Kidney (tissue), 14 donors: ENCODE results near the gene SEH1L. TPM values are rescaled to one million over a fixed set of nuclear protein-coding genes. Genes with fewer than 3 reads are reported as not detected.
A peak's percentile ranks its signal among the peaks of the same experiment; 100 is the strongest.
"Not testable (repeated sequence)": the region's sequence is repeated elsewhere in the genome, so short reads cannot be mapped to it uniquely, and the experiment has no call there.

Source experiments
- DNase-seq, 5 donors: peaks; one replicate each; pipeline ENCODE4 v3.0.0-alpha.2; 2013 to 2020
- FAIRE-seq: peaks from 2 replicates; lab custom pipeline; 2012; peaks lifted over from hg19 to GRCh38; lab: Jason Lieb, UNC
- H3K27ac ChIP-seq, 2 donors: one replicate each; pipeline ENCODE4 v1.7.0; 2013; ENCODE audit warnings: low read depth in 2 of 2, low read length in 2 of 2, inconsistent platforms in 1 of 2
- H3K27me3 ChIP-seq: one replicate; pipeline ENCODE4 v1.7.1; 2013; ENCODE audit warnings: low read length, inconsistent platforms; ENCODE audit not compliant: control insufficient read depth, insufficient read depth
- H3K36me3 ChIP-seq, 3 donors: one replicate each; pipeline versions ENCODE4 v1.7.0 to v1.7.1; 2013; ENCODE audit warnings: low read length in 3 of 3, control low read depth in 1 of 3, inconsistent platforms in 1 of 3; ENCODE audit not compliant: insufficient read depth in 3 of 3, control insufficient read depth in 2 of 3
- H3K4me1 ChIP-seq, 3 donors: one replicate each; pipeline versions ENCODE4 v1.7.0 to v1.7.1; 2013; ENCODE audit warnings: low read length in 3 of 3, inconsistent platforms in 1 of 3, low read depth in 1 of 3; ENCODE audit not compliant: control insufficient read depth in 2 of 3, insufficient read depth in 2 of 3
- H3K4me3 ChIP-seq, 3 donors: one replicate each; pipeline versions ENCODE4 v1.7.0 to v1.8.1; 2013; ENCODE audit warnings: low read length in 3 of 3, control low read depth in 1 of 3, inconsistent platforms in 1 of 3
- H3K9ac ChIP-seq, 3 donors: one replicate each; pipeline versions ENCODE4 v1.7.0 to v1.7.1; 2013; ENCODE audit warnings: low read length in 3 of 3, control low read depth in 1 of 3, inconsistent platforms in 1 of 3
- H3K9me3 ChIP-seq, 3 donors: one replicate each; pipeline versions ENCODE4 v1.7.0 to v1.7.1; 2013; ENCODE audit warnings: low read length in 3 of 3, control low read depth in 1 of 3, inconsistent platforms in 1 of 3; ENCODE audit not compliant: control insufficient read depth in 2 of 3, insufficient read depth in 1 of 3
- intact Hi-C: fragments of 100-400 bp; cut with DNase I; formaldehyde crosslinking; loops from one replicate; pipeline ENCODE4 v1.11.1; 2022
- polyA plus RNA-seq: library from polyadenylated mRNA; stranded (reverse); fragments of 350-450 nt; fragmentation: Illumina TruSeq; extraction: RNeasy Lipid Tissue Mini Kit (QIAGEN cat#74804); gene quantifications from one replicate; pipeline ENCODE4 v1.2.3, GENCODE V29; 2014; ENCODE audit warnings: low read depth, low replicate concordance; ENCODE audit not compliant: insufficient read depth
- total RNA-seq: library from RNA; stranded (reverse); fragmentation: NEBNext Ultra II Directional; extraction: Animal tissue kit (Norgen Biotek cat#: 25700); gene quantifications from one replicate; pipeline ENCODE4 v1.2.1, GENCODE V29; 2021
- TF ChIP-seq, protein P1 (sequence below): IDR thresholded peaks from 3 replicates; pipeline ENCODE4 v1.5.1; 2012; ENCODE audit warnings: mild to moderate bottlenecking, moderate library complexity, borderline replicate concordance; ENCODE audit not compliant: insufficient read depth; ENCODE audit errors: extremely low read depth
- donor health status: control.
- donor health status: control.
- donor health status: control.
- donor health status: control.
- donor health status: control.
- donor health status: DM: yes; HTN: yes; CAD: no.
- donor health status: Normal renal cell carcinoma (clear cell type).

SEH1L gene
- total and polyA plus RNA-seq, 2 donors from 2014 or later = 15.8 to 43.3 TPM

DNA sequence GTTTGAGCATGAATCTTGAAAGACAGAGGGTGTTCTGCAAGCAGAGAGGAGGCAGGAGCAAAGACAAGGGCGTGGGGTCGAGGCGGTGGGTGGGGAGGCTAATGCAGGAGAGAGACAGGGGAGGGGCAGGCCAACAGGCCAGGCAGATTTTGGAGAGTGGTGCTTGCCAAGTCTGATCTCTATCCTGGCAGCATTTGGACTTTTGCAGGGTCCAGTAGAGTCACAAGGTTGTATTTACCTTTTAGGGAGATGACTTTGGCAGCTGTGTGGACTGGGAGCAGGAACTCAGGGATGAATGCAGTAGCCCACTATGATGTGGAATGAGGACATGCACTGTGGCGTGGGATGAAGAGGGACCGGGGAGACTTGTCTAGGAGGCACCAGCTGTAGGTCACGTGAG lies 27.7 kb downstream of the SEH1L start:
- H3K27me3 ChIP-seq = no peaks in the 10 kb centered on the region
- DNase-seq (no peak), FAIRE-seq (no peak)
- intact Hi-C loops = no loop called here
- no peak overlapping the region for H3K27ac ChIP-seq
- H3K9me3 ChIP-seq = no peaks in the 10 kb centered on the region
- peaks cover 13 to 19% (median 16%) of the 10 kb centered on the region in 3 donors for H3K36me3 ChIP-seq
- H3K9ac ChIP-seq = no peak overlapping the region
- H3K4me3 ChIP-seq = no peak overlapping the region
- TF ChIP-seq, protein P1, sequence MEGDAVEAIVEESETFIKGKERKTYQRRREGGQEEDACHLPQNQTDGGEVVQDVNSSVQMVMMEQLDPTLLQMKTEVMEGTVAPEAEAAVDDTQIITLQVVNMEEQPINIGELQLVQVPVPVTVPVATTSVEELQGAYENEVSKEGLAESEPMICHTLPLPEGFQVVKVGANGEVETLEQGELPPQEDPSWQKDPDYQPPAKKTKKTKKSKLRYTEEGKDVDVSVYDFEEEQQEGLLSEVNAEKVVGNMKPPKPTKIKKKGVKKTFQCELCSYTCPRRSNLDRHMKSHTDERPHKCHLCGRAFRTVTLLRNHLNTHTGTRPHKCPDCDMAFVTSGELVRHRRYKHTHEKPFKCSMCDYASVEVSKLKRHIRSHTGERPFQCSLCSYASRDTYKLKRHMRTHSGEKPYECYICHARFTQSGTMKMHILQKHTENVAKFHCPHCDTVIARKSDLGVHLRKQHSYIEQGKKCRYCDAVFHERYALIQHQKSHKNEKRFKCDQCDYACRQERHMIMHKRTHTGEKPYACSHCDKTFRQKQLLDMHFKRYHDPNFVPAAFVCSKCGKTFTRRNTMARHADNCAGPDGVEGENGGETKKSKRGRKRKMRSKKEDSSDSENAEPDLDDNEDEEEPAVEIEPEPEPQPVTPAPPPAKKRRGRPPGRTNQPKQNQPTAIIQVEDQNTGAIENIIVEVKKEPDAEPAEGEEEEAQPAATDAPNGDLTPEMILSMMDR = no peak
- H3K4me1 ChIP-seq = no peaks in the 10 kb centered on the region

DNA sequence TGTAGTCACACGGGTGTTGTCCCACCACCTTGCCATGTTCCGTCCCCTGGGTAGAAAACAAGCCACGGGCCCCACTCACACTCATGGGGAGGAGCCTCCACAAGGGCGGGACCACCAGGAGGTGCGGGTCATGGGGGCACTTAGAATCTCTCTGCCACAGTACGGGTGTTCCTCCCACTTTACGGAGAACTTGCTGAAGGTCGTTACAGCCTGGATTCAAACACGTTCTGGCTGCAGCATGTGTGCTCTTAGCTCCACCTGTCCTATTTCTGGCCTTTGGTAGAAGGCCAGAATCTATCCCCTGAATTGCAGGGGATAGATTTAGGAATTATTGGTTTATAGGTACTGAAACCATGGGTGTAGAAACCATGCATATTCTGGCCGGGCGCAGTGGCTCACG lies 28.5 kb downstream of the SEH1L start:
- TF ChIP-seq, protein P1 = no peak
- Histone ChIP-seq H3K27ac (no peak overlapping the region), H3K4me1 (no peaks in the 10 kb centered on the region), H3K27me3 (no peaks in the 10 kb centered on the region), H3K36me3 (peaks cover 13 to 19% (median 16%) of the 10 kb centered on the region in 3 donors), H3K4me3 (no peak overlapping the region), H3K9ac (no peak overlapping the region), H3K9me3 (no peaks in the 10 kb centered on the region)
- intact Hi-C loops = no loop called here
- DNase-seq (no peak), FAIRE-seq (no peak)

DNA sequence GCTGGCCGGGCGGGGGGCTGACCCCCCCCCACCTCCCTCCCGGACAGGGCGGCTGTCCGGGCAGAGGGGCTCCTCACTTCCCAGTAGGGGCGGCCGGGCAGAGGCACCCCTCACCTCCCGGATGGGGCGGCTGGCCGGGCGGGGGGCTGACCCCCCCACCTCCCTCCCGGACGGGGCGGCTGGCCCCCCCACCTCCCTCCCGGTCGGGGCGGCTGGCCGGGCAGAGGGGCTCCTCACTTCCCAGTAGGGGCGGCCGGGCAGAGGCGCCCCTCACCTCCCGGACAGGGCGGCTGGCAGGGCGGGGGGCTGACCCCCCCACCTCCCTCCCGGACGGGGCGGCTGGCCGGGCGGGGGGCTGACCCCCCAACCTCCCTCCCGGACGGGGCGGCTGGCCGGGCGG lies 32.3 kb downstream of the SEH1L start:
- H3K9ac ChIP-seq, H3K4me3 ChIP-seq, FAIRE-seq, H3K4me1 ChIP-seq, H3K9me3 ChIP-seq, H3K27ac ChIP-seq, H3K27me3 ChIP-seq, DNase-seq, intact Hi-C loops: not testable (repeated sequence)
- peaks cover 3 to 22% (median 14%) of the 10 kb centered on the region in 3 donors for H3K36me3 ChIP-seq

DNA sequence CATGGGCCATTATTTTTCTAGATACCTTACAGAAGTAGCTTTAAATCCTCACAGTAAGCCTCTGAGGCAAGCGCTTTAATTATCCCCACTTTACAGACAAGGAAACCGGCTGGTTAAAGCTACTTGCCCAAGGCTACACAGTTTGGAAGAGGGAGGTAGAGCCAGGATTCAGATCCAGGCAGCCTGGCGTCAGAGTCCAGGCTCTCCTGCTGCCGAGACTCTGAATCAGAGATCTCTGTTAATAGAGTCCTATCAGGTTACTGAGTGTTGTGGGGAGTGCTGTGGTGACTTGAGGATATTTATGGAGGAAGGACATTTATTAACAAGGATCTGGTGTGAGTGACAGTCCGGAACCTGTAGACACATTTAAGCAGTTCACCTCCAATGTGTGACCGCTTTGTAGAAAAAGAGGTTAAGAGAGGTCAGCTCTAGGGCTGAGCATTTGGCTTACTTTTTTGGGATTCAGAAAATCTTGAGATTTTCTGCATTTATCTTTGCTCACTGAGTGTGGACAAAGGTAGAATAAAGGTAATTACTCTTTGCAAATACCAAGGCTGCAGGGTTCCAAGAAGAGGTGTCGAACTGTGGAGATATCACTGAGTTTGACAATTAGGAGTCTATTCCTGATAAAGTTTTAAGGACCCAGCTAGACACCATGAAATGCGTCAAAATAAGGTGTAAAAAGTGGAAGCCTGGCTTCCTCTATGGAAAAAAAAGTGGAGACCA lies 41.7 kb downstream of the SEH1L start:
- no peaks in the 10 kb centered on the region for H3K9me3 ChIP-seq
- intact Hi-C loops = no loop called here
- H3K36me3 ChIP-seq = peaks cover 0 to 2% (median 0%) of the 10 kb centered on the region in 3 donors
- DNase-seq = peak in 2 of 5 donors; percentile 23 to 36
- no peak overlapping the region for H3K9ac ChIP-seq
- peaks cover 7 to 13% (median 12%) of the 10 kb centered on the region in 3 donors for H3K4me1 ChIP-seq
- no peak overlapping the region for H3K4me3 ChIP-seq
- no peaks in the 10 kb centered on the region for H3K27me3 ChIP-seq
- FAIRE-seq = no peak
- TF ChIP-seq, protein P1 = no peak
- H3K27ac ChIP-seq = no peak overlapping the region
